GM10266 (cell line): ENCODE measurements around the gene FUZ.

ENCODE experiments used
- DNase-seq: peaks from one replicate; pipeline ENCODE4 v3.0.0; 2012; ENCODE audit errors: extremely low spot score
- CTCF ChIP-seq: IDR thresholded peaks from 2 replicates; pipeline ENCODE4 v1.5.1; 2012; ENCODE audit warnings: mild to moderate bottlenecking, low read depth; ENCODE audit not compliant: control insufficient read depth, insufficient read depth; ENCODE audit errors: missing control alignments

FUZ gene

DNA sequence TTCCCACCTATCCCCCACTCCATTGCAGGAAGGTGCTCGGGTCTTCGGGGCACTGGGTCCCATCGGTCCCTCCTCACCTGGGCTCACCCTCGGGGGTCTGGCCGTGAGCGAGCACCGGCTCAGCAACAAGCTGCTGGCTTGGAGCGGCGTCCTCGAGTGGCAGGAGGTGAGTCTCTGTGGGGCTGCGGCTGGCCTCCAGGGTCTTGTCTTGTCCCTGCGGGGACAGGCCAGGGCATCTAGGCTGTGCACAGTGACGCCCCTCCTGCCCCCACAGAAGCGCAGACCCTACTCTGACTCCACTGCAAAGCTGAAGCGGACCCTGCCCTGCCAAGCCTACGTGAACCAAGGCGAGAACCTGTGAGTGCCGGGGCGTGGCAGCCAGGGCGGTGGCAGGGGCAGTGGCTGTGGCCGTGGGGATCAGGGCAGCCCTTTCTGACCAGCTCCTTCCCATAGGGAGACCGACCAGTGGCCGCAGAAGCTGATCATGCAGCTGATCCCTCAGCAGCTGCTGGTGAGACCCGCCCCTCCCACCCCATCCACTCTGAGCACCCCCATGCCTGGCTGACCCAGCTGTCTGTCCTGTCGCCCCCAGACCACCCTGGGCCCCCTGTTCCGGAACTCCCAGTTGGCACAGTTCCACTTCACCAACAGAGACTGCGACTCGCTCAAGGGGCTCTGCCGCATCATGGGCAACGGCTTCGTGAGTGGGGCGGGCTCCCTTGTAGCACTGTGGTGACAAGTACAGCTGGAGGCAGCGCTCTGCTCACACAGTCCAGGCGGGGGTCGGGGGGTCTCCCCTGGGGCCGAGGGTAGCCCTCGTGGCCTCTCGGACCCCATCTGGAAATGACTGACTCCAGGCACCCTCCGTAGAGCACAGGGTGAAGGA, 41.5 kb upstream of the FUZ start:
- no peak for TF ChIP-seq CTCF
- no peak for DNase-seq

- TF ChIP-seq CTCF = no peak
- no peak for DNase-seq
Measured at GRCh38 chr19:49853852-49854377, 40.8 kb upstream of the FUZ start.

DNA sequence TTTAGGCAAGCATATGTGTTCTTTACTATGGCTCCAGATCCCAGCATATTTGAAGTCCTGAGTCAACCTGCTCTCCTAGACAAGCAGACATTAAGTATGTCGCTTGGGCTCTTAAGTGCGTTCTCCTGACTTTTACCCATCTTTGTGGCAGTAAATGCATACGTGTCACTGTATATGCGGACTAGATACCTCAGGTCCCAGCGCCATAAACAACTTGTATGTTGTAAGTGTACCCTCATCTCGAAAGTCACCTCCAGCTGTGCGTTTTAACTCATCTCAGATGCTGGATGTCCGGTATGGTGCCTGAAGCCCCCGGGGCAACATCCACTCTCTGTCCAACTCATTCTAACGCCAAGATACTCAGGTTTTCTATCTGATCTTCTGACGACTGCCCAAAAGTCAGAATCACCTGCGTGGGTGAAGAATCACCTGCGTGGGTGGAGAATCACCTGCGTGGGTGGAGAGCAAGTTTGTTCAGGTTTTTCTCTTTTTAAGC, 39.6 kb upstream of the FUZ start:
- TF ChIP-seq CTCF = no peak

DNA sequence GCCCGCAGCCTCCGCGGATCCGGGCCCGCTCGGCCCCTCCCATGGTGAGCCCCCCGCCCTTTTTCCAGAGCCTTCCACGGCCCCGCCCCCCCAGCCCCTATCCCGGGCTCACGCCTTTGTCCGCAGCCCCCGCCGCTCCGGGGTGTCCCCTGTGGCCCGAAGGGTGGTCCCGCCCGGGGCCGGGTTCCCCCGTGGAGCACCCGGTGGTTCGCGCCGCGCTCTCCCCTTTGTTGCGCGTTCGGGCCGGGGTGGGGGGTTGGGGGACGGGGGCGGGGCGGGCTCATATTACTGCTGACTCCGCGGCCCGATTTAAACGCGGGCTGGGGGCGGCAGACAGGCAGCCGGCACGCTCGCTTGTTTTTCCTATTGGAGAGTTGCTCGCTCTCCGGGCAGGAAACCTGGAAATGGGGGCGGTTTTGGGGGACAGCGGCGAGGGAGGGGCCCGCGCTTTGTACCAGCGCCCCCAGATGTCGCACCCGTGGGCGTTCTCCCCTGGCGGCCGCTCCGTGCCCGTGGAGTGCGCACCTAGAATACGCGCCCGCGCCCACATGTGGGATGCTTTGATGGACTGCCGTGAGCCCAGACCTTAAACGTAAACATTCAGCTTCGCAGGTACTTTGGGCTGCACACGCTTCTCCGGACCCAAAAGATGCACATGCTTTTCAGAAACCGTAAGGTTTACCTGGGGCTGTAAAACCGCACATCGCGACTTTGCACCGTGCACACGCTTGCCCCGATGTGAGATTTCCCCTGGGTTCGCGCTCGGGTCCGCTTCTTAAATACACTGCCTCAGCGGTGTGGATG, 38.6 kb upstream of the FUZ start:
- no peak for TF ChIP-seq CTCF
- peak; percentile 70 for DNase-seq

More for the DNA sequence above, 39.6 kb upstream of the FUZ start:
- no peak for DNase-seq

DNA sequence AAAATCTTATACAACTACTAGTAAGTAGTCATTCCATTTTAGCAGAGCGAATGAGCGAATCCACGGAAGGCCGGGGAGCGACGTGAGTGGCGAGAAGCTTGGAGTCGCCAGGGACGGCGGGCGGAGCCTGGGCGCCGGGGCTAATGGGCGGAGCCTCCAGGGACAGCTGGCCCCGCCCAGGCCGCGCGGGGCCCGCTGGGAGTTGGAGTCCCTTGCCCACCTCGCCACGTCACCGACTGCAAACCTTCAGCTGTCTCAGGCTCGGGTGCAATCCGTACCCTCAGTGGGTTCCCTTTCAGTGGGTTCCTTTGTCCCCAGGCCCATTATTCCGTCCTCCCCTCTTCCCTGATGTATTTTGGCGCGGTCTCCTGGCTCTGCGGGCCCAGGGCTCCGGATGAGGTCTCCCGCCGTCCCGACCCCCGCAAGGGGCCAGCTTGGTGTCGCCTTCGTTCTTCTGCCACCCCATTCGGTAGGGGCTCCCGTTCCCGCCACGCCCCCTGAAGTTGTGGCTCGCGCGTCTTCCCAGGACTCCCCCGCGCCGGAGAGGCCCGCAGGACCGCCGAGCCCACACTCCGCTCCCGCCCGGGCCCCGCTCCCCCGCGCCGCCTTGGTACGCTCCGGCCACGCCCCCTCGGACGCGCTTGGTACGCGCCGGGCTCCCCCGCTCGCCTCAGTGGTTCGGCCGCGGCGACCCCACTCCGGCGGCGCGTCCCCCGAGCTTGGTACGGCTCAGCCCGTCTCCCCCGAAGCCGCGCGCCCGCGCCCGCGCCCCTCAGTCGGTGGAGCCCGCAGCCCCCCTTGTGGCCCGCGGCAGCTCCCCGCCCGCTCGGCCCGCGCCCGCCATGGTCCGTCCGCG, 37.6 kb upstream of the FUZ start, which contains the start of gene PTOV1:
Gene PTOV1, plus strand, starts transcription at position 673 of the 856 bp plus-strand sequence.
- peak; percentile 98 for DNase-seq
- no peak for TF ChIP-seq CTCF

GRCh38 chr19:49850221-49850486, 37.1 kb upstream of the FUZ start:
- no peak for TF ChIP-seq CTCF
- DNase-seq = no peak
